Measurements from ENCODE around the gene SECISBP2. TPM values are rescaled to one million over a fixed set of nuclear protein-coding genes. Genes with fewer than 3 reads are reported as not detected.

Gene SECISBP2
- total RNA-seq, 2 experiments from 2014 or later: 40.4 to 42.5 TPM

DNA sequence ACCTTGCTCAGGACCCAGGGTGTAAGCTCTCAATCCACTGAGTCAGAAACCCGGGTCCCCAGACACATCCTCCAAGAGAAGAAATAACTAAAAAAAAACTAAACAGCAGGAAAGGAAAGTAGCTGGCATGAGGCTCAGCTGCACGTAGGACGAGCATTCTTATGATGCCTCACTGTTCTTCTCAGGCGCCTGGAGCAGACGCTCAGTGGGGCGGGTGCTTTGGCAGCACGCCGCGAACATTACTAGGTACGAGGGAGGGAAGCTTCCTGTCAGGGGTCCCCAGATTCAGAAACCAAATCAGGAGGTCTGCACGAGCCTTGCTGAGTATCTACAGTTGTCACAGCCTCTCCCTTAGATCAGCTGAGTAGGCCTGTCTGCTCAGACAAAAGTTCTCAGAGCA, 85.8 kb downstream of the SECISBP2 start:
- no peak overlapping the region for H3K4me3 Mint-ChIP-seq
- H3K9me3 Mint-ChIP-seq: peaks cover 4% of the 10 kb centered on the region
- CTCF ChIA-PET: interaction anchor here (0.8 to 1.2 kb wide), 2 partner anchors 27 to 145 kb away, joined by 4 to 5 read pairs; no protein-coding TSS in a partner anchor
- DNase-seq (peak; percentile 49), ATAC-seq (peak; percentile 50)
- peaks cover 95% of the 10 kb centered on the region for H3K36me3 Mint-ChIP-seq (ENCODE audit: low read depth)
- peak overlapping the region; percentile 80 for H3K27ac Mint-ChIP-seq
- no peaks in the 10 kb centered on the region for H3K27me3 Mint-ChIP-seq
- POLR2A ChIA-PET: interaction anchor here (0.6 to 1.1 kb wide), 3 partner anchors 11 to 85 kb away, joined by 3 read pairs; no protein-coding TSS in a partner anchor
- intact Hi-C loops (cut with micrococcal nuclease): no loop called here
- H3K4me1 Mint-ChIP-seq (ENCODE audit: low read depth): peaks cover 73% of the 10 kb centered on the region
- TF ChIP-seq, protein P1, sequence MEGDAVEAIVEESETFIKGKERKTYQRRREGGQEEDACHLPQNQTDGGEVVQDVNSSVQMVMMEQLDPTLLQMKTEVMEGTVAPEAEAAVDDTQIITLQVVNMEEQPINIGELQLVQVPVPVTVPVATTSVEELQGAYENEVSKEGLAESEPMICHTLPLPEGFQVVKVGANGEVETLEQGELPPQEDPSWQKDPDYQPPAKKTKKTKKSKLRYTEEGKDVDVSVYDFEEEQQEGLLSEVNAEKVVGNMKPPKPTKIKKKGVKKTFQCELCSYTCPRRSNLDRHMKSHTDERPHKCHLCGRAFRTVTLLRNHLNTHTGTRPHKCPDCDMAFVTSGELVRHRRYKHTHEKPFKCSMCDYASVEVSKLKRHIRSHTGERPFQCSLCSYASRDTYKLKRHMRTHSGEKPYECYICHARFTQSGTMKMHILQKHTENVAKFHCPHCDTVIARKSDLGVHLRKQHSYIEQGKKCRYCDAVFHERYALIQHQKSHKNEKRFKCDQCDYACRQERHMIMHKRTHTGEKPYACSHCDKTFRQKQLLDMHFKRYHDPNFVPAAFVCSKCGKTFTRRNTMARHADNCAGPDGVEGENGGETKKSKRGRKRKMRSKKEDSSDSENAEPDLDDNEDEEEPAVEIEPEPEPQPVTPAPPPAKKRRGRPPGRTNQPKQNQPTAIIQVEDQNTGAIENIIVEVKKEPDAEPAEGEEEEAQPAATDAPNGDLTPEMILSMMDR (IDR thresholded peaks at IDR 0.05): no peak

DNA sequence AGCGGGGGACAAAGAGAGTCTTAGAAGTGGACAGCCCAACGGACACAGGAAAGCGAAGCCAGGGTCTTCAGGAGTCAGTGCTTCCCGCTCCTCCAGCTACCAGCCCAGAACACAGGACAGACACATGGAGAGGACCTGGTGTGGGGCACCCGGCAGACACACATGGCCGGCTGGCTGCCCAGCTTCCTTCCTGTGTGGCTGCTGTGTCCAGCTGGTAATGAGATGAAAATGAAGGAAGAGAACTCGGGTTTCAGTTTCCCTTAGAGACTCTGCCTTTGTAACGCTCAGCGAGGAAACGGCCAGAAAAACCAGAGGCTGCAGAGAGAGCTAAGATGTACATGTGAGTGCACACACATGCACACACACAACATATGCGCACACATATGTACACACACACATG, 87.5 kb downstream of the SECISBP2 start:
- no peak overlapping the region for H3K4me3 Mint-ChIP-seq
- ATAC-seq (no peak), DNase-seq (no peak)
- POLR2A ChIA-PET: interaction anchor here (0.6 to 1.6 kb wide), 7 partner anchors 9 to 594 kb away, joined by 3 to 5 read pairs (median 3); no protein-coding TSS in a partner anchor
- CTCF ChIA-PET: interaction anchor here (3.5 kb wide), 1 partner anchor 24 kb away, joined by 16 read pairs; no protein-coding TSS in a partner anchor
- peaks cover 81% of the 10 kb centered on the region for H3K4me1 Mint-ChIP-seq (ENCODE audit: low read depth)
- intact Hi-C loops (cut with micrococcal nuclease): no loop called here
- peaks cover 5% of the 10 kb centered on the region for H3K9me3 Mint-ChIP-seq
- H3K36me3 Mint-ChIP-seq (ENCODE audit: low read depth): peaks cover 97% of the 10 kb centered on the region
- no peaks in the 10 kb centered on the region for H3K27me3 Mint-ChIP-seq
- peak overlapping the region; percentile 80 for H3K27ac Mint-ChIP-seq
- TF ChIP-seq, protein P1 (IDR thresholded peaks at IDR 0.05): no peak

DNA sequence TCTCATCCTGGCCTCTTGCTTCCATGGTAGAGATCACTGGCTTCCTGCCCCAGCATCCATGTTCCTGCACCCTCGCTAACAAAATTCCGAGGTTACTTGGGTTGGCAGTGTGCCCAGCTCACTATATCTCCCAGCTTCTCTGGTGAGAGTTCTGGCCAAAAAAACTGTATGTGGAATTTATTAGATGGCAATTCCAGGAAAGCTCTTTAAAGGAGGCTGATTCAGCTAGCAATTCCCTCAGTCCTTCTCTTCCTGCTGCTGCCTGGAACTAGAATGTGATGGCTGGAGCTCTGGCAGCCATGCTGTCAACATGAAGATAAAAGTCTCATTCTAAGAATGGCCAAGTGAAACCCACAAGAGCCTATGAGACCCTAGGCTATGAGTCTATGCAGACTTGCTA, 88.8 kb downstream of the SECISBP2 start:
- ChIA-PET POLR2A (interaction anchor here (1.1 to 2.0 kb wide), 5 partner anchors 10 to 33 kb away, joined by 3 to 6 read pairs (median 3); no protein-coding TSS in a partner anchor), CTCF (interaction anchor here (3.5 kb wide), 1 partner anchor 22 kb away, joined by 16 read pairs; no protein-coding TSS in a partner anchor)
- intact Hi-C loops (cut with micrococcal nuclease): no loop called here
- Mint-ChIP-seq H3K27me3 (no peaks in the 10 kb centered on the region), H3K27ac (peak overlapping the region; percentile 80), H3K4me3 (no peak overlapping the region), H3K36me3 (ENCODE audit: low read depth) (peaks cover 97% of the 10 kb centered on the region), H3K9me3 (peaks cover 11% of the 10 kb centered on the region), H3K4me1 (ENCODE audit: low read depth) (peaks cover 86% of the 10 kb centered on the region)
- ATAC-seq (no peak), DNase-seq (no peak)
- TF ChIP-seq, protein P1 (IDR thresholded peaks at IDR 0.05): no peak

DNA sequence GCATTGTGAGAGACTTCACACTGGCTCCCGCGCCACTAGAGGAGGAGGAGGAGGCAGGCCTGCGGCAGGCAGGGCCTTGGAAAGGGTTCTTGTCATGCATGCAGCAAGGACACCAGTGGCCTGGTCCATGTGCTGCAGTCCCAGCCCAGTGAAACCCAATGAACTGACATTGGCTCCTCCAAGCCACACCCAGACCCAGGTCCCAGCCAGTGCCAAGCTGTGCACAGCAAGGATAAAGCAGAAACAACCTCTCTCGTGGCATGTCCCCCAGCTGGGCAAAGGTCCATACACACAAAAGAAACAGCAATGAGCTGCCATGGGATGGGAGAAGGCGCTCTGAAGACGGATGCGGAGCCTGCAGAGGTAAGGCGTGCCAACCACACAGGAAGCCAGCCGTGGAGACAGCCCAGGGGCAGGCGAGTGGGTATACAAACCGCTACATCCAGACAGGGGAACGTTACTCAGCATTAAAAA, 90.4 kb downstream of the SECISBP2 start:
- H3K4me3 Mint-ChIP-seq: peak overlapping the region; percentile 40
- intact Hi-C loops (cut with micrococcal nuclease): no loop called here
- TF ChIP-seq, protein P1 (IDR thresholded peaks at IDR 0.05): no peak

More for the DNA sequence above, 90.4 kb downstream of the SECISBP2 start:
- POLR2A ChIA-PET: interaction anchor here (0.9 to 2.0 kb wide), 6 partner anchors 9 to 81 kb away, joined by 3 to 6 read pairs (median 4); no protein-coding TSS in a partner anchor
- peak; percentile 78 for DNase-seq
- no peaks in the 10 kb centered on the region for H3K27me3 Mint-ChIP-seq
- H3K27ac Mint-ChIP-seq: peak overlapping the region; percentile 95
- H3K36me3 Mint-ChIP-seq (ENCODE audit: low read depth): peaks cover 98% of the 10 kb centered on the region
- CTCF ChIA-PET: interaction anchor here (0.6 to 4.4 kb wide), 5 partner anchors 15 to 141 kb away, joined by 3 to 47 read pairs (median 3); no protein-coding TSS in a partner anchor
- H3K4me1 Mint-ChIP-seq (ENCODE audit: low read depth): peaks cover 95% of the 10 kb centered on the region
- H3K9me3 Mint-ChIP-seq: peaks cover 11% of the 10 kb centered on the region
- peak; percentile 57 for ATAC-seq

Small RNAs within 50 kb of the gene (microRNA-seq; reads per million reads assigned to microRNA genes)
- gene MIR3153 (ENCODE audit: borderline microRNAs expressed, borderline replicate concordance): not detected

Other genes starting within 250 kb of the SECISBP2 start
- gene SHC3, start 139.7 kb upstream of the SECISBP2 start, total RNA-seq: not detected
- gene CKS2, start 7.3 kb upstream of the SECISBP2 start, total RNA-seq: 100 to 1,000 TPM; 221 to 230 TPM
- gene SEMA4D, start 179.6 kb downstream of the SECISBP2 start, total RNA-seq: 100 to 1,000 TPM; 290 to 317 TPM

Measured in activated CD8-positive, alpha-beta T cell treated with anti-CD3 and anti-CD28 coated beads for 36 hours (primary cell).